A549 (cell line): ENCODE results near the gene ZBED4.

Experiments
- CHD4 ChIP-seq: fragments of 200-600 bp; sonication (generic); IDR thresholded peaks from 2 replicates; pipeline ENCODE4 v1.6.1; 2016; ENCODE audit warnings: antibody characterized with exemption, mild to moderate bottlenecking, borderline replicate concordance
- EHMT2 ChIP-seq: fragments of 200-600 bp; sonication (generic); IDR thresholded peaks from 2 replicates; pipeline ENCODE4 v1.6.1; 2016; ENCODE audit warnings: antibody characterized with exemption, low read depth, mild to moderate bottlenecking, moderate library complexity
- ESRRA ChIP-seq: fragments of 150-350 bp; IDR thresholded peaks from 2 replicates; pipeline ENCODE4 v1.6.1; 2014; ENCODE audit warnings: mild to moderate bottlenecking, low read length, borderline replicate concordance
- MAZ ChIP-seq: fragments of 150-350 bp; IDR thresholded peaks from 2 replicates; pipeline ENCODE4 v1.6.1; 2014; ENCODE audit warnings: antibody characterized with exemption, low read depth, low read length, borderline replicate concordance
- NR3C1 ChIP-seq: fragments of >200 bp; sonication (Bioruptor Twin); formaldehyde crosslinking; IDR thresholded peaks from 3 replicates; pipeline ENCODE4 v1.6.1; 2017
- POLR2A ChIP-seq: IDR thresholded peaks from 2 replicates; pipeline ENCODE4 v1.6.1; 2012; ENCODE audit warnings: mild to moderate bottlenecking, low read length
- RAD21 ChIP-seq, 2 experiments: fragments of >200 bp in 1 of 2; sonication (Bioruptor Twin) in 1 of 2; formaldehyde crosslinking in 1 of 2; IDR thresholded peaks in 1 of 2; conservative IDR thresholded peaks in 1 of 2; 2 replicates in 1 of 2; 3 replicates in 1 of 2; pipeline ENCODE4 v1.6.1; 2012 to 2018; ENCODE audit warnings: inconsistent platforms in 1 of 2
- TF ChIP-seq, protein P1 (sequence below): fragments of >200 bp; sonication (Bioruptor Twin); formaldehyde crosslinking; IDR thresholded peaks from 3 replicates; pipeline ENCODE4 v1.5.1; 2016
- TF ChIP-seq, protein P2 (sequence below): fragments of 250-450 bp; sonication (Bioruptor Pico); IDR thresholded peaks from 2 replicates; pipeline ENCODE4 v1.5.0; 2021; ENCODE audit warnings: mild to moderate bottlenecking, moderate library complexity, borderline replicate concordance
- TF ChIP-seq, protein P3 (sequence below): fragments of 200-600 bp; sonication (generic); IDR thresholded peaks from 2 replicates; pipeline ENCODE4 v1.6.1; 2016; ENCODE audit warnings: antibody characterized with exemption, mild to moderate bottlenecking, moderate library complexity

- TF ChIP-seq, protein P1, sequence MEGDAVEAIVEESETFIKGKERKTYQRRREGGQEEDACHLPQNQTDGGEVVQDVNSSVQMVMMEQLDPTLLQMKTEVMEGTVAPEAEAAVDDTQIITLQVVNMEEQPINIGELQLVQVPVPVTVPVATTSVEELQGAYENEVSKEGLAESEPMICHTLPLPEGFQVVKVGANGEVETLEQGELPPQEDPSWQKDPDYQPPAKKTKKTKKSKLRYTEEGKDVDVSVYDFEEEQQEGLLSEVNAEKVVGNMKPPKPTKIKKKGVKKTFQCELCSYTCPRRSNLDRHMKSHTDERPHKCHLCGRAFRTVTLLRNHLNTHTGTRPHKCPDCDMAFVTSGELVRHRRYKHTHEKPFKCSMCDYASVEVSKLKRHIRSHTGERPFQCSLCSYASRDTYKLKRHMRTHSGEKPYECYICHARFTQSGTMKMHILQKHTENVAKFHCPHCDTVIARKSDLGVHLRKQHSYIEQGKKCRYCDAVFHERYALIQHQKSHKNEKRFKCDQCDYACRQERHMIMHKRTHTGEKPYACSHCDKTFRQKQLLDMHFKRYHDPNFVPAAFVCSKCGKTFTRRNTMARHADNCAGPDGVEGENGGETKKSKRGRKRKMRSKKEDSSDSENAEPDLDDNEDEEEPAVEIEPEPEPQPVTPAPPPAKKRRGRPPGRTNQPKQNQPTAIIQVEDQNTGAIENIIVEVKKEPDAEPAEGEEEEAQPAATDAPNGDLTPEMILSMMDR: no peak
- TF ChIP-seq POLR2A (no peak), RAD21 (conservative IDR thresholded peaks at IDR 0.05 in 1 of 2, IDR thresholded peaks at IDR 0.05 in 1 of 2) (no peak), CHD4 (no peak), NR3C1 (no peak), ESRRA (no peak), EHMT2 (no peak), MAZ (no peak)
- TF ChIP-seq, protein P2, sequence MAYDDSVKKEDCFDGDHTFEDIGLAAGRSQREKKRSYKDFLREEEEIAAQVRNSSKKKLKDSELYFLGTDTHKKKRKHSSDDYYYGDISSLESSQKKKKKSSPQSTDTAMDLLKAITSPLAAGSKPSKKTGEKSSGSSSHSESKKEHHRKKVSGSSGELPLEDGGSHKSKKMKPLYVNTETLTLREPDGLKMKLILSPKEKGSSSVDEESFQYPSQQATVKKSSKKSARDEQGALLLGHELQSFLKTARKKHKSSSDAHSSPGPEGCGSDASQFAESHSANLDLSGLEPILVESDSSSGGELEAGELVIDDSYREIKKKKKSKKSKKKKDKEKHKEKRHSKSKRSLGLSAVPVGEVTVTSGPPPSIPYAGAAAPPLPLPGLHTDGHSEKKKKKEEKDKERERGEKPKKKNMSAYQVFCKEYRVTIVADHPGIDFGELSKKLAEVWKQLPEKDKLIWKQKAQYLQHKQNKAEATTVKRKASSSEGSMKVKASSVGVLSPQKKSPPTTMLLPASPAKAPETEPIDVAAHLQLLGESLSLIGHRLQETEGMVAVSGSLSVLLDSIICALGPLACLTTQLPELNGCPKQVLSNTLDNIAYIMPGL: no peak
- TF ChIP-seq, protein P3, sequence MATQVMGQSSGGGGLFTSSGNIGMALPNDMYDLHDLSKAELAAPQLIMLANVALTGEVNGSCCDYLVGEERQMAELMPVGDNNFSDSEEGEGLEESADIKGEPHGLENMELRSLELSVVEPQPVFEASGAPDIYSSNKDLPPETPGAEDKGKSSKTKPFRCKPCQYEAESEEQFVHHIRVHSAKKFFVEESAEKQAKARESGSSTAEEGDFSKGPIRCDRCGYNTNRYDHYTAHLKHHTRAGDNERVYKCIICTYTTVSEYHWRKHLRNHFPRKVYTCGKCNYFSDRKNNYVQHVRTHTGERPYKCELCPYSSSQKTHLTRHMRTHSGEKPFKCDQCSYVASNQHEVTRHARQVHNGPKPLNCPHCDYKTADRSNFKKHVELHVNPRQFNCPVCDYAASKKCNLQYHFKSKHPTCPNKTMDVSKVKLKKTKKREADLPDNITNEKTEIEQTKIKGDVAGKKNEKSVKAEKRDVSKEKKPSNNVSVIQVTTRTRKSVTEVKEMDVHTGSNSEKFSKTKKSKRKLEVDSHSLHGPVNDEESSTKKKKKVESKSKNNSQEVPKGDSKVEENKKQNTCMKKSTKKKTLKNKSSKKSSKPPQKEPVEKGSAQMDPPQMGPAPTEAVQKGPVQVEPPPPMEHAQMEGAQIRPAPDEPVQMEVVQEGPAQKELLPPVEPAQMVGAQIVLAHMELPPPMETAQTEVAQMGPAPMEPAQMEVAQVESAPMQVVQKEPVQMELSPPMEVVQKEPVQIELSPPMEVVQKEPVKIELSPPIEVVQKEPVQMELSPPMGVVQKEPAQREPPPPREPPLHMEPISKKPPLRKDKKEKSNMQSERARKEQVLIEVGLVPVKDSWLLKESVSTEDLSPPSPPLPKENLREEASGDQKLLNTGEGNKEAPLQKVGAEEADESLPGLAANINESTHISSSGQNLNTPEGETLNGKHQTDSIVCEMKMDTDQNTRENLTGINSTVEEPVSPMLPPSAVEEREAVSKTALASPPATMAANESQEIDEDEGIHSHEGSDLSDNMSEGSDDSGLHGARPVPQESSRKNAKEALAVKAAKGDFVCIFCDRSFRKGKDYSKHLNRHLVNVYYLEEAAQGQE: no peak
Measured at GRCh38 chr22:49893025-49893424, 39.4 kb downstream of the ZBED4 start.
